ENCODE results near the gene CSPG4.

GRCh38 chr15:75732809-75733451 lies 20.3 kb upstream of the CSPG4 start:
- TF ChIP-seq EZH2phosphoT487 (IDR thresholded peaks at IDR 0.05; ENCODE audit: borderline replicate concordance, low read length) (no peak), CTCF (IDR thresholded peaks at IDR 0.05; ENCODE audit: low read depth, low read length, poor library complexity, severe bottlenecking) (peak; percentile 71)
